Occipital lobe (tissue), 2 donors: ENCODE measurements around the gene IFIT1B. TPM values are rescaled to one million over a fixed set of nuclear protein-coding genes. Genes with fewer than 3 reads are reported as not detected.
"Not testable (repeated sequence)": the region's sequence is repeated elsewhere in the genome, so short reads cannot be mapped to it uniquely, and the experiment has no call there.

Source experiments
- DNase-seq: peaks from one replicate; lab custom pipeline; 2025; lab: John Stamatoyannopoulos, UW
- total RNA-seq: library from RNA; depleted of rRNA; stranded (reverse); fragments of >200 nt; gene quantifications from one replicate; pipeline ENCODE4 v1.2.3, GENCODE V29; 2014

Gene IFIT1B
- total RNA-seq, 1 donor from 2014 or later: 2.0 TPM

GRCh38 chr10:89412276-89412675, 34.4 kb downstream of the IFIT1B start:
- not testable (repeated sequence) for DNase-seq

- DNase-seq: no peak
Observed at GRCh38 chr10:89413398-89413912, 35.6 kb downstream of the IFIT1B start.

DNA sequence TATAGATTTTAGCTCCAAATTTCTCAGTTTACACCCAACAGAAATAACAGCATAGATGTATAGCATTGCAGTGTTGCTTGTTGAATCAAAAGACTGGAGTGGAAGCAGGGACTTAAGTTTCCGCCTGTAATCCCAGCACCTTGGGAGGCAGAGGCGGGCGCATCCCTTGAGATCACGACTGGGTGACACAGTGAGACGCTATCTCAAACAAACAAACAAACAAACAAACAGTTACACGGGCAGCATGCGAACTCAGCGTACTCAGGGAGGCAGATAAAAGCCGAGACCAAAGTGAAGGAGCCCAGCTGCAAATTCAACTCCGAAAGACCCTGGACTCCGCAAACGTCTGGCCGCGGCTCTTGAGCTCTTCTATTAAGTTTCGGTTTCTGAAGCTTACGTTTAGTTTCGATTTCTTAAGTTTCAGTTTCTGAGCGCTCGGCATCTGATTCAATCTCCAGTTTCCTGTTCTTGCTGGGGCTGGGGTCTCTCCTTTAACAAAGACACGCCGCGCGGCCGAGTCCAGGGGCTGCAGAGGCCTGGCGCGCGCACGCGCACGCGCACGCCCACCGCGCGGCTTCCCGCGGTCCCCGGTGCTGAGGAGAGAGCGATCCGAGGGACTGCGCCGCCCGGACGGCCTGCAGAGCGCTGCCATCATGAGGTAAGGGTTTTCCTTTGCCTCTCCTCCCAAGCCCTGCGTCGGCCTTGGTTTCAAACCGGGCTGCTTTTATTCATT, 36.5 kb downstream of the IFIT1B start, which contains the start of gene IFIT5:
IFIT5 (plus strand) TSS at position 423 of the 733 bp plus-strand sequence; CDS start at position 654, 231 bp downstream.
- DNase-seq: peak; percentile 65

- DNase-seq: peak; percentile 65
Observed at GRCh38 chr10:89414879-89415821, 37.3 kb downstream of the IFIT1B start.

GRCh38 chr10:89416465-89416864, 38.6 kb downstream of the IFIT1B start:
- no peak for DNase-seq

GRCh38 chr10:89419548-89419947, 41.7 kb downstream of the IFIT1B start:
- DNase-seq: no peak

DNA sequence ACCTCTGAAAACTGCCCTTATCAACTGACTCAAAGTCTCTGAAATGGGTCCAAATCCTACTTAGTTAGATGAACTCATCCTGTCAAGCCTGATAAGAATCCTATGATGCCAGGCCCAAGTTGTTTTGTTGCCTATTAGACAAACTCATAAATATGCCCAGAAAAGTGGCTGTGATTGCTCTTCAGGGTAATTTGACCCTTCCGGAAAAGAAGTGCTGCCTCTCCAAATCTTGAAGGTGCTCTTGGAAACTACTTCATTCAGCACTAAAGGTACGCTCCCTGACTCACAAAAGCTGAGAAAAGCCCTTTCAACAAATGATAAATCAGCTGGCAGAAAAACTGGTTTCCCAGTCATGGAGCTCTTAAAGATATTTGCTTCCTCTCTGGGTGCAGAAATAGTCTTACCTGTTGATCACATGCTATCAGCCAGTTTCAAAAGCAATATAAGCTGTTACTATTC, 43.2 kb downstream of the IFIT1B start:
- no peak for DNase-seq

DNA sequence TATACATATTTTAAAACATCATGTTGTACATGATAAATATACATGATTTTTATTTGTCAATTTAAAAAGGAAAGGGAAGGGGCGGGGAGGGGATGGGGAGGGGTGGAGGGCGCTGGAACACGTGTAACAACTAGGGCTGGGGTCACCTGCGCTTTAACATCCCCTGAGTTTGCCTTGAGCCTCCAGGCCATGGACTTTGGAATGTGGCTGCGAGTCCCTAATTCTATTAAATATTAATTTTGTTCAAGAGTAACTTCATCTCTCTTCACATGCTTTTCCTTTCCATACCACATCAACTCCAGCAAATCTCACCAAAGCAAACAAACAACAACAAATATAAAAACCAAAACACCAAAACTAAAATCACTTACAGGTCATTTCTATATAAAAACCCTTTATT, 47.1 kb downstream of the IFIT1B start:
- DNase-seq: no peak

GRCh38 chr10:89426230-89426868, 48.5 kb downstream of the IFIT1B start:
- DNase-seq: no peak

DNA sequence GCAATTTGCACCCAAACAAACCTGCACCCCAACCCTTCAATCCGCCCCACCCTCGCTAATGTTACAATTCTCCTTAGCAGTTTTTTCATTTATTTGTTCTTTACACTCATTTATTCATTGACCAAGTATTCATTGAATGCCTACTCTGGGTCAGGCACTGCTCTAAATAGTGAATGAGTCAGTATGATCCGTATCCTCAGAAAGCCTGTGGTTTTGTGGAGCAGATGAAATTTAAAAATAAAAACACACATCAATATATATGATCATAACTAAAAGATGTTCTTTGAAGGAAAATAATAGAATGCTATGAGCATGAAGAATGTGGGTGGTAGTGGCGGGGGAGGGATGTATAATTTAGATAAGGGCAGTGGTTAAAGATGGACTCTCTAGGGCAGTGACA, 49.8 kb downstream of the IFIT1B start:
- DNase-seq: no peak

DNA sequence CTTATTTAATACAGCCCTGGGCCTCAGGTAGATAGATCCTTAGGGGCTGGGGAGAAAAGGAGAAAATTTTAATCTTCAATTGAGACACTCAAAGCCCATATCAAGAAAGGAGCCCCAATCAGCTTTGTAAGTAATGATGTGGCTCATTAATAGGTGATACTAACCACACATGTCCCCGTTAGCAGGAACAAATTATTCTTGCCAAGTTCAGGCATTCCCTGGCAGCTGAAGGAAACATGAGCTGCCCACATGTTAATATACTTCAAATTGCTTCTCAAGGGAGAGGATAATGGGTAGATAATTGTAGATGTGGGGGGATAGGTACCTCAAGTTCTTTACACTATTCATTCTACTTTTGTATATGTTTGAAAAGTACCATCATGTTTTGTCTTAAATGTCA, 51.0 kb downstream of the IFIT1B start:
- no peak for DNase-seq

GRCh38 chr10:89431977-89432376, 54.1 kb downstream of the IFIT1B start:
- DNase-seq: no peak

Other genes with a start within 250 kb of the IFIT1B start
- 0.78 TPM for gene CH25H, start 170.7 kb upstream of the IFIT1B start, total RNA-seq
- 39.9 TPM for gene LIPA, start 126.3 kb upstream of the IFIT1B start, total RNA-seq
- 5.0 TPM for gene IFIT2, start 76.0 kb upstream of the IFIT1B start, total RNA-seq
- gene IFIT3, start 50.1 kb upstream of the IFIT1B start, total RNA-seq: 8.4 TPM
- gene IFIT1, start 14.6 kb downstream of the IFIT1B start, total RNA-seq: 10.0 TPM
- 60.7 TPM for gene IFIT5, start 36.5 kb downstream of the IFIT1B start, total RNA-seq
- 4.1 TPM for gene SLC16A12, start 157.5 kb downstream of the IFIT1B start, total RNA-seq